Trophoblast cell (in vitro differentiated cells and primary cell): ENCODE results near the gene DENND4A.

Experiments
- DNase-seq, 2 donors: peaks; one replicate each; pipeline ENCODE4 v3.0.0-alpha.2; 2016
- H2AFZ ChIP-seq: 2 replicates; pipeline ENCODE4 v1.6.1; 2013; ENCODE audit warnings: low read length, moderate library complexity, mild to moderate bottlenecking; ENCODE audit not compliant: insufficient read depth, poor library complexity
- H2AK5ac ChIP-seq: 2 replicates; pipeline ENCODE4 v1.6.1; 2013; ENCODE audit warnings: mild to moderate bottlenecking, low read length
- H2BK120ac ChIP-seq: 2 replicates; pipeline ENCODE4 v1.6.1; 2013; ENCODE audit warnings: low read length, mild to moderate bottlenecking, moderate library complexity; ENCODE audit not compliant: insufficient read depth, poor library complexity
- H2BK12ac ChIP-seq: 2 replicates; pipeline ENCODE4 v1.6.1; 2013; ENCODE audit warnings: mild to moderate bottlenecking, low read length, moderate library complexity
- H2BK5ac ChIP-seq: 2 replicates; pipeline ENCODE4 v1.6.1; 2013; ENCODE audit warnings: low read length, low read depth, moderate library complexity, mild to moderate bottlenecking; ENCODE audit not compliant: poor library complexity
- H3K14ac ChIP-seq: 2 replicates; pipeline ENCODE4 v1.6.1; 2013; ENCODE audit warnings: mild to moderate bottlenecking, low read length
- H3K18ac ChIP-seq: 2 replicates; pipeline ENCODE4 v1.6.1; 2013; ENCODE audit warnings: mild to moderate bottlenecking, low read length
- H3K23ac ChIP-seq: 2 replicates; pipeline ENCODE4 v1.6.1; 2013; ENCODE audit warnings: low read length
- H3K27ac ChIP-seq: 2 replicates; pipeline ENCODE4 v1.5.1; 2013; ENCODE audit warnings: low read depth, mild to moderate bottlenecking, inconsistent platforms, low read length, moderate library complexity
- H3K27me3 ChIP-seq: 2 replicates; pipeline ENCODE4 v1.6.1; 2013; ENCODE audit warnings: inconsistent platforms, mild to moderate bottlenecking, low read length, moderate library complexity; ENCODE audit not compliant: insufficient read depth
- H3K36me3 ChIP-seq, 2 experiments: 1 replicate in 1 of 2; 2 replicates in 1 of 2; pipeline ENCODE4 v1.6.1; 2013; ENCODE audit warnings: low read length in 2 of 2, mild to moderate bottlenecking in 2 of 2, moderate library complexity in 1 of 2; ENCODE audit not compliant: insufficient read depth in 2 of 2, control insufficient read depth in 1 of 2
- H3K4ac ChIP-seq: 2 replicates; pipeline ENCODE4 v1.6.1; 2013; ENCODE audit warnings: low read depth, mild to moderate bottlenecking, low read length, moderate library complexity
- H3K4me1 ChIP-seq, 2 experiments: 1 replicate in 1 of 2; 2 replicates in 1 of 2; pipeline ENCODE4 v1.6.1; 2013; ENCODE audit warnings: low read length in 2 of 2, mild to moderate bottlenecking in 2 of 2, moderate library complexity in 1 of 2; ENCODE audit not compliant: insufficient read depth in 2 of 2, control insufficient read depth in 1 of 2
- H3K4me2 ChIP-seq: 2 replicates; pipeline ENCODE4 v1.6.1; 2013; ENCODE audit warnings: inconsistent platforms, mild to moderate bottlenecking, low read length, moderate library complexity
- H3K4me3 ChIP-seq: 2 replicates; pipeline ENCODE4 v1.5.1; 2013; ENCODE audit warnings: mild to moderate bottlenecking, low read depth, low read length, inconsistent platforms
- H3K79me1 ChIP-seq: one replicate; pipeline ENCODE4 v1.6.1; 2013; ENCODE audit warnings: low read length
- H3K79me2 ChIP-seq: 2 replicates; pipeline ENCODE4 v1.6.1; 2013; ENCODE audit warnings: low read length, mild to moderate bottlenecking; ENCODE audit not compliant: control insufficient read depth, insufficient read depth, poor library complexity
- H3K9ac ChIP-seq: 2 replicates; pipeline ENCODE4 v1.6.1; 2013; ENCODE audit warnings: mild to moderate bottlenecking, low read length
- H3K9me3 ChIP-seq: 2 replicates; pipeline ENCODE4 v1.6.1; 2013; ENCODE audit warnings: low read depth, mild to moderate bottlenecking, control low read depth, inconsistent platforms, low read length; ENCODE audit not compliant: insufficient read depth
- H4K12ac ChIP-seq: 2 replicates; pipeline ENCODE4 v1.6.1; 2013; ENCODE audit warnings: low read depth, mild to moderate bottlenecking, low read length, moderate library complexity
- H4K8ac ChIP-seq: 2 replicates; pipeline ENCODE4 v1.6.1; 2013; ENCODE audit warnings: low read depth, mild to moderate bottlenecking, low read length, moderate library complexity
- H4K91ac ChIP-seq: one replicate; pipeline ENCODE4 v1.6.1; 2013; ENCODE audit warnings: low read depth, mild to moderate bottlenecking, low read length, moderate library complexity
- WGBS: extraction: QIAGEN DNeasy Blood & Tissue Kit; methylation state at CpG from one replicate; pipeline ENCODE4 v1.1.7; 2013; ENCODE audit warnings: missing lambda C conversion rate; ENCODE audit not compliant: insufficient read length, insufficient coverage; ENCODE audit errors: extremely low coverage; 5-methylcytosine and 5-hydroxymethylcytosine counted together

DENND4A gene

DNA sequence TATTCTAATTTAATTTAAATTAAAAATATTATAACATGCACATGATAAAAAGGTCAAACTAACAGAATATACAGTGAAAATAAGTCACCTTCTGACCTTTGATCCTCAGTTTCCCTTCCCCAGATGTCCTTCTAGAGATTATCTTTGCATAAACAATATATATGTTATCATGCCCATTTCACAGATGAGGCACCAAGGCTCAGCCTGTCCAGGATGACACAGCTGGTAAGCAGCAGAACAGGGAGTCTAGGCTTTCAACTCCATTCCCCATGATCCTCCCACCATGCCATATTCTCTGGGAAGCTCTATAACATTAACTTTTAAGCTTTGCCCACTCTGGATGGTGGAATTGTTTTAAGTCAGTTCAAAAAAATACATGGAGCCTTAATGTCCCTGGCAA lies 169.0 kb downstream of the DENND4A start:
- H3K4me3 ChIP-seq, result no peak overlapping the region
- H2AK5ac ChIP-seq, result no peak overlapping the region
- H4K8ac ChIP-seq, result no peak overlapping the region
- H2BK120ac ChIP-seq, result no peak overlapping the region
- H3K36me3 ChIP-seq, result peaks cover 4 to 5% of the 10 kb centered on the region in 2 experiments
- H2BK5ac ChIP-seq, result no peak overlapping the region
- no peak overlapping the region for H2BK12ac ChIP-seq
- no peak overlapping the region for H3K9ac ChIP-seq
- no peak overlapping the region for H4K91ac ChIP-seq
- no peak overlapping the region for H3K4ac ChIP-seq
- no peak overlapping the region for H3K18ac ChIP-seq
- H3K27ac ChIP-seq, result no peak overlapping the region
- no peaks in the 10 kb centered on the region for H3K4me1 ChIP-seq
- no peaks in the 10 kb centered on the region for H3K9me3 ChIP-seq
- H3K79me2 ChIP-seq, result no peaks in the 10 kb centered on the region
- no peak overlapping the region for H3K23ac ChIP-seq
- no peaks in the 10 kb centered on the region for H3K79me1 ChIP-seq
- no peak overlapping the region for H4K12ac ChIP-seq
- H3K14ac ChIP-seq, result no peak overlapping the region
- no peak overlapping the region for H2AFZ ChIP-seq
- DNase-seq, result no peak
- no peak overlapping the region for H3K4me2 ChIP-seq
- H3K27me3 ChIP-seq, result no peaks in the 10 kb centered on the region

DNA sequence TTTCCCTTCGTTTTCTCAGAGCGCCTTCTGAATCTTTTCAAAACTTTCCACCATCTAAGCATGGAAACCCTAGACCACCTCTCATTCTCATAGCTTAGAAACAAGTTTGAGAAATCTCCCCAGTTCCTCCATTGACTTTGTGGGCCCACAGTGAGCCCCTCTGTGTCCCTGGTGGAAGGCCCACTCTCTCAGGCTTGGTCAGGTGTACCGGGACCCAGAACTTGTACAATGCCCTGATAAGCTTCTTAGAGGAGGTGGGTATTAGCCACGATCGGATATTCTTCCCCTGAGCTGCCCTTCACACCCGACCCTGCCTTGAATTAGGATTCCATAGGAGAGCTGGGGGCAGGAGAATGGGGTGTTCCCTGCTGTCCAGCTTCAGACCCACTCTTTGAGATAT lies 170.5 kb downstream of the DENND4A start, which contains the start of gene SLC24A1:
SLC24A1 (plus strand) TSS at position 301 of the 400 bp plus-strand sequence. CDS start 2,143 bp downstream, outside the sequence.
- Histone ChIP-seq H4K91ac (no peak within 1 kb of the TSS), H2BK5ac (no peak within 1 kb of the TSS), H3K4me3 (no peak within 1 kb of the TSS), H3K4me2 (no peak within 1 kb of the TSS), H3K4ac (no peak within 1 kb of the TSS), H3K23ac (no peak within 1 kb of the TSS), H2AK5ac (no peak within 1 kb of the TSS), H4K12ac (no peak within 1 kb of the TSS), H3K9me3 (no peaks in the 10 kb centered on the region), H3K9ac (no peak within 1 kb of the TSS), H2BK120ac (no peak within 1 kb of the TSS), H3K79me1 (no peaks in the 10 kb centered on the region), H3K36me3 (peaks cover 4 to 5% of the 10 kb centered on the region in 2 experiments), H3K27ac (no peak within 1 kb of the TSS), H3K79me2 (no peaks in the 10 kb centered on the region), H3K14ac (no peak within 1 kb of the TSS), H2BK12ac (no peak within 1 kb of the TSS), H2AFZ (no peak within 1 kb of the TSS), H3K4me1 (no peaks in the 10 kb centered on the region), H3K18ac (no peak within 1 kb of the TSS), H4K8ac (no peak within 1 kb of the TSS), H3K27me3 (no peaks in the 10 kb centered on the region)
- WGBS, result no CpG with 5 or more reads among the region's 6 CpGs
- no peak for DNase-seq

- Histone ChIP-seq H3K27me3 (no peaks in the 10 kb centered on the region), H3K4me2 (no peak overlapping the region), H3K79me1 (no peaks in the 10 kb centered on the region), H2AFZ (no peak overlapping the region), H3K23ac (no peak overlapping the region), H3K4me1 (no peaks in the 10 kb centered on the region), H3K4ac (no peak overlapping the region), H3K18ac (no peak overlapping the region), H2BK5ac (no peak overlapping the region), H3K36me3 (peaks cover 4 to 5% of the 10 kb centered on the region in 2 experiments), H3K14ac (no peak overlapping the region), H3K27ac (no peak overlapping the region), H2BK120ac (no peak overlapping the region), H3K79me2 (no peaks in the 10 kb centered on the region), H3K4me3 (no peak overlapping the region), H3K9ac (no peak overlapping the region), H3K9me3 (no peaks in the 10 kb centered on the region), H2BK12ac (no peak overlapping the region), H4K8ac (no peak overlapping the region), H2AK5ac (no peak overlapping the region), H4K12ac (no peak overlapping the region), H4K91ac (no peak overlapping the region)
- WGBS, result no CpG with 5 or more reads among the region's 2 CpGs
- DNase-seq, result no peak
Measured at GRCh38 chr15:65620833-65621232, 171.3 kb downstream of the DENND4A start.

DNA sequence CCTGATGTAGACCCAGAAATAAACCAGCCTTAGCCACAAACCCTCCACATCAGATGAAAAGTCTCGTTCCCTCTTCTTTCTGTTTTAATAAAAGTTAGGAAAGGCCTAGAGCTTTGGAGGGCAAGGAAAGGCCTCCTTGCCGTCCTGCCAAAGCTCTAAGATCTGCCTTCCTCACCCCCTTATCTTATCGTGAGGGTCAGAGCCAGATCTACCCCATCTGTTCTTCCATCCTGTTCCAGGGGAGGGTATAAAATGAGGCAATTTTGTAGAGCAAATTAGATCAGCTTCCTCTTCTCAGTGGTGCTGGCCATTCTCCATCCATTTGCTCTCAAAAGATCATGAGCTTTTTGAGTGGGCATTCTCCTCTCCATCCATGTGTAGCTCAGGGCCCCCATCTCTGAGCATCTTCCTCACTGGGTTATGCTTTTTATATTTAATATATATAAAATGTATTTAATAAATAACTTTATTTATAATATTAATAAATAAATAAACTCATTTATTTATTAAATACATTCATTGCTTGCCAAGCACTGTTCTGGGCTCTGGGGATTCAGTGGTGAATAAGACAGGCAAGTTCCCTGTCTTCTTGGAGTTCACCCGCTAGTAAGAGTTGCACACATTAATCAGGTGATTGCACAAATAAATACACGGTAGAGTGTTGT lies 172.3 kb downstream of the DENND4A start:
- no peaks in the 10 kb centered on the region for H3K79me1 ChIP-seq
- H2BK5ac ChIP-seq, result no peak overlapping the region
- WGBS, result no CpG with 5 or more reads among the region's 5 CpGs
- no peak overlapping the region for H2BK120ac ChIP-seq
- H3K9me3 ChIP-seq, result no peaks in the 10 kb centered on the region
- no peak overlapping the region for H4K8ac ChIP-seq
- H3K27ac ChIP-seq, result no peak overlapping the region
- H3K4me3 ChIP-seq, result no peak overlapping the region
- no peaks in the 10 kb centered on the region for H3K36me3 ChIP-seq
- no peak overlapping the region for H3K18ac ChIP-seq
- H3K4me1 ChIP-seq, result no peaks in the 10 kb centered on the region
- no peak overlapping the region for H4K12ac ChIP-seq
- DNase-seq, result no peak
- no peak overlapping the region for H2AK5ac ChIP-seq
- no peak overlapping the region for H3K23ac ChIP-seq
- no peaks in the 10 kb centered on the region for H3K27me3 ChIP-seq
- H3K4ac ChIP-seq, result no peak overlapping the region
- no peak overlapping the region for H4K91ac ChIP-seq
- no peak overlapping the region for H3K14ac ChIP-seq
- H3K4me2 ChIP-seq, result no peak overlapping the region
- H2AFZ ChIP-seq, result no peak overlapping the region
- H3K9ac ChIP-seq, result no peak overlapping the region
- no peak overlapping the region for H2BK12ac ChIP-seq
- no peaks in the 10 kb centered on the region for H3K79me2 ChIP-seq
